ENCODE data around the gene STOX2. TPM values are rescaled to one million over a fixed set of nuclear protein-coding genes. Genes with fewer than 3 reads are reported as not detected.
A peak's percentile ranks its signal among the peaks of the same experiment; 100 is the strongest.

The STOX2 gene
- total and polyA plus RNA-seq, 2 experiments from 2014 or later = 6.3 to 7.9 TPM

DNA sequence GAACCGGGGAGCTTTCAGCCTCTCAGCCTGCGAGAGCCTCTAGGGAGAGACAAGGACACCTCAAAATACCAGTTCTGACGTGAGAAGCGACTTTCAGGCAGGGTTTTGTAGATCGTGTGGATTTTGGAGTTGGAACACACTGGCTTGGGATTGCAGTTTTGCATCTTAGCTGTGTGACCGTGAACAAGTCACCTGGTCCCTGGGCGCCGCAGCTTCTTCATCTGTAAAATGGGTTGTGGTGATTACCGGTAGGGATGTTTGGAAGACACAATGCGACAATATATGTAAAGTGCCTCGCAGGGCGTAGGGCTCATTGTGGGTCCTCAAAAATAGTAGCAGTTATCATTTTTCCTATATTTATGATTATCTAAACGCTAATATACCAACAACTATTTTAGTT lies 43.7 kb upstream of the STOX2 start:
- no peak for DNase-seq (ENCODE audit: low spot score)
- Histone ChIP-seq H3K36me3 (replicated peaks; ENCODE audit: insufficient read depth, low read depth) (no peaks in the 10 kb centered on the region), H3K4me3 (no peak overlapping the region), H3K4me2 (no peak overlapping the region), H3K27ac (no peak overlapping the region), H3K79me2 (no peaks in the 10 kb centered on the region), H2AFZ (no peak overlapping the region), H3K4me1 (ENCODE audit: insufficient read depth) (peaks cover 5% of the 10 kb centered on the region), H3K27me3 (no peaks in the 10 kb centered on the region), H3K9me3 (ENCODE audit: low read depth) (no peaks in the 10 kb centered on the region), H4K20me1 (ENCODE audit: insufficient read depth, poor library complexity, severe bottlenecking) (no peaks in the 10 kb centered on the region), H3K9me2 (replicated peaks; ENCODE audit: insufficient read depth) (no peaks in the 10 kb centered on the region)
- 98% methylated on average over 13 of the region's 13 CpGs for WGBS (ENCODE audit: low lambda C conversion rate, missing lambda C conversion rate)
- TF ChIP-seq EZH2phosphoT487 (IDR thresholded peaks at IDR 0.05; ENCODE audit: low read depth, severe bottlenecking, unreplicated experiment) (no peak), EZH2 (IDR thresholded peaks at IDR 0.05; ENCODE audit: borderline replicate concordance) (no peak)
- TF ChIP-seq, protein P1, sequence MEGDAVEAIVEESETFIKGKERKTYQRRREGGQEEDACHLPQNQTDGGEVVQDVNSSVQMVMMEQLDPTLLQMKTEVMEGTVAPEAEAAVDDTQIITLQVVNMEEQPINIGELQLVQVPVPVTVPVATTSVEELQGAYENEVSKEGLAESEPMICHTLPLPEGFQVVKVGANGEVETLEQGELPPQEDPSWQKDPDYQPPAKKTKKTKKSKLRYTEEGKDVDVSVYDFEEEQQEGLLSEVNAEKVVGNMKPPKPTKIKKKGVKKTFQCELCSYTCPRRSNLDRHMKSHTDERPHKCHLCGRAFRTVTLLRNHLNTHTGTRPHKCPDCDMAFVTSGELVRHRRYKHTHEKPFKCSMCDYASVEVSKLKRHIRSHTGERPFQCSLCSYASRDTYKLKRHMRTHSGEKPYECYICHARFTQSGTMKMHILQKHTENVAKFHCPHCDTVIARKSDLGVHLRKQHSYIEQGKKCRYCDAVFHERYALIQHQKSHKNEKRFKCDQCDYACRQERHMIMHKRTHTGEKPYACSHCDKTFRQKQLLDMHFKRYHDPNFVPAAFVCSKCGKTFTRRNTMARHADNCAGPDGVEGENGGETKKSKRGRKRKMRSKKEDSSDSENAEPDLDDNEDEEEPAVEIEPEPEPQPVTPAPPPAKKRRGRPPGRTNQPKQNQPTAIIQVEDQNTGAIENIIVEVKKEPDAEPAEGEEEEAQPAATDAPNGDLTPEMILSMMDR (IDR thresholded peaks at IDR 0.05; ENCODE audit: poor library complexity) = no peak

DNA sequence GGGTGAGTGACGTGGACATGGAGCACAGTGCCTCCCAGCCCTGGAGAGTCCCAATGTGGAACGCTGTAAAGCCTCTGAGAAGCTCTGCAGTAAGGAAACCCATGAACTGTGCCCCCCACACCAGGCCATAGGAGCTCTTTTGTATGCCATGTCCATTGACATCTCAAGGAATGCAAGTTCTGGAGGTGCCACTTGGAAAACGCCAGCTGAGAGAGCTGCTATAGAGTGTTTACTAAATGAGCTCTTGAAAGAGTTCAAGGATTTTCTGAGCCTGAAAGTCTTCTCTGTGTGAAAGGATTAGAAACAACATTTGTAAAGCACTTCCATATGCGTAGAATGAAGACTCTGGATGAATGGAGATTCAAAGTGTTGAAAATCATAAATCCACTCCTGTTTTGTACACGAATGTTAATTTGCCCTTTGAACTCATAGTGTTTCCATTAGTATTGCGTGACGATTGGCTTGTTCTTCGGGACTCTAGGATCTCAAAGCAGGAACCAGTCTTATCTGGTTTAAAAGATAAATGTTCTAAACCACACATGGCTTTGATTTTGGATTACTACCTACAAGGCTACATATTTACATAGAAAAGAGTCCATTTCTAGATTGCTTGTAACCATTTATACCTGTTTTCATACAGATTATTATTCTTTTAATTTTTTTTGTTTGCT lies 41.8 kb upstream of the STOX2 start:
- Histone ChIP-seq H3K36me3 (replicated peaks; ENCODE audit: insufficient read depth, low read depth) (no peaks in the 10 kb centered on the region), H3K4me1 (ENCODE audit: insufficient read depth) (peaks cover 5% of the 10 kb centered on the region), H3K9me2 (replicated peaks; ENCODE audit: insufficient read depth) (no peaks in the 10 kb centered on the region), H2AFZ (peak overlapping the region; percentile 5), H3K27me3 (no peaks in the 10 kb centered on the region), H3K79me2 (no peaks in the 10 kb centered on the region), H3K9me3 (ENCODE audit: low read depth) (no peaks in the 10 kb centered on the region), H3K27ac (peak overlapping the region; percentile 37), H3K4me2 (peak overlapping the region; percentile 17), H3K4me3 (no peak overlapping the region), H4K20me1 (ENCODE audit: insufficient read depth, poor library complexity, severe bottlenecking) (no peaks in the 10 kb centered on the region)
- 50% methylated on average over 8 of the region's 8 CpGs for WGBS (ENCODE audit: low lambda C conversion rate, missing lambda C conversion rate)
- TF ChIP-seq EZH2 (IDR thresholded peaks at IDR 0.05; ENCODE audit: borderline replicate concordance) (no peak), EZH2phosphoT487 (IDR thresholded peaks at IDR 0.05; ENCODE audit: low read depth, severe bottlenecking, unreplicated experiment) (no peak)
- TF ChIP-seq, protein P1 (IDR thresholded peaks at IDR 0.05; ENCODE audit: poor library complexity) = no peak
- no peak for DNase-seq (ENCODE audit: low spot score)

DNA sequence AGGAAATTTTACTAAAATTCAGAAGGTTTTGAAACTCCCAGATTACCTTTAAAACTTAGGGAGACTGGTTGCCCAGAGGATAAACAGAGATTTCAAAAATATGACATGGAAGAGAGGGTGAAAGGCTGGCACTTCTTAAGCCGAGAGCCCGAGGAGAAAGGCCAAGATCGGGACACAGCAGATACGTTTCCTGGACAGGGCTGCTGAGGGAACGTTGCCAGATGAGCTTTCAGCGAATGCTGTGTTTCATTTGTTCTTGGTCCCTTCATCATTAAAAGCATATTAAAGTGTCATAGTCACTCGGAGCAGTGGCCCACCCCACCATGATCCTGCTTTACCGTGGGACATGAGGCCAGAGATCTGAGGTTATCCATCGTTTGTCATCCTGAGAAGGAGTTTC lies 37.9 kb upstream of the STOX2 start:
- Histone ChIP-seq H3K9me2 (replicated peaks; ENCODE audit: insufficient read depth) (no peaks in the 10 kb centered on the region), H3K79me2 (no peaks in the 10 kb centered on the region), H3K4me3 (no peak overlapping the region), H3K4me1 (ENCODE audit: insufficient read depth) (peaks cover 5% of the 10 kb centered on the region), H2AFZ (no peak overlapping the region), H3K36me3 (replicated peaks; ENCODE audit: insufficient read depth, low read depth) (no peaks in the 10 kb centered on the region), H4K20me1 (ENCODE audit: insufficient read depth, poor library complexity, severe bottlenecking) (no peaks in the 10 kb centered on the region), H3K27me3 (no peaks in the 10 kb centered on the region), H3K27ac (no peak overlapping the region), H3K4me2 (no peak overlapping the region), H3K9me3 (ENCODE audit: low read depth) (no peaks in the 10 kb centered on the region)
- no peak for TF ChIP-seq EZH2phosphoT487 (IDR thresholded peaks at IDR 0.05; ENCODE audit: low read depth, severe bottlenecking, unreplicated experiment)
- TF ChIP-seq EZH2 (IDR thresholded peaks at IDR 0.05; ENCODE audit: borderline replicate concordance) = no peak
- TF ChIP-seq, protein P1 (IDR thresholded peaks at IDR 0.05; ENCODE audit: poor library complexity) = no peak
- 82% methylated on average over 9 of the region's 9 CpGs for WGBS (ENCODE audit: low lambda C conversion rate, missing lambda C conversion rate)
- DNase-seq (ENCODE audit: low spot score) = no peak
